Left renal cortex interstitium (tissue), 4 donors: ENCODE data around the gene CSTPP1. TPM values are rescaled to one million over a fixed set of nuclear protein-coding genes. Genes with fewer than 3 reads are reported as not detected.
"Not testable (repeated sequence)": the region's sequence is repeated elsewhere in the genome, so short reads cannot be mapped to it uniquely, and the experiment has no call there.

ENCODE experiments used
- DNase-seq, 4 donors: peaks; one replicate each; pipeline ENCODE4 v3.0.0-alpha.2; 2013; ENCODE audit warnings: low read depth in 4 of 4, low spot score in 2 of 4, missing footprints in 1 of 4
- polyA plus RNA-seq, 4 donors: library from polyadenylated mRNA; unstranded; fragments of 120-200 nt; gene quantifications; one replicate each; pipeline ENCODE4 v1.2.1, GENCODE V29; 2013; ENCODE audit not compliant: insufficient read length in 4 of 4

The CSTPP1 gene
- polyA plus RNA-seq, 4 donors = 54.3 to 60.4 (median 57.0) TPM

DNA sequence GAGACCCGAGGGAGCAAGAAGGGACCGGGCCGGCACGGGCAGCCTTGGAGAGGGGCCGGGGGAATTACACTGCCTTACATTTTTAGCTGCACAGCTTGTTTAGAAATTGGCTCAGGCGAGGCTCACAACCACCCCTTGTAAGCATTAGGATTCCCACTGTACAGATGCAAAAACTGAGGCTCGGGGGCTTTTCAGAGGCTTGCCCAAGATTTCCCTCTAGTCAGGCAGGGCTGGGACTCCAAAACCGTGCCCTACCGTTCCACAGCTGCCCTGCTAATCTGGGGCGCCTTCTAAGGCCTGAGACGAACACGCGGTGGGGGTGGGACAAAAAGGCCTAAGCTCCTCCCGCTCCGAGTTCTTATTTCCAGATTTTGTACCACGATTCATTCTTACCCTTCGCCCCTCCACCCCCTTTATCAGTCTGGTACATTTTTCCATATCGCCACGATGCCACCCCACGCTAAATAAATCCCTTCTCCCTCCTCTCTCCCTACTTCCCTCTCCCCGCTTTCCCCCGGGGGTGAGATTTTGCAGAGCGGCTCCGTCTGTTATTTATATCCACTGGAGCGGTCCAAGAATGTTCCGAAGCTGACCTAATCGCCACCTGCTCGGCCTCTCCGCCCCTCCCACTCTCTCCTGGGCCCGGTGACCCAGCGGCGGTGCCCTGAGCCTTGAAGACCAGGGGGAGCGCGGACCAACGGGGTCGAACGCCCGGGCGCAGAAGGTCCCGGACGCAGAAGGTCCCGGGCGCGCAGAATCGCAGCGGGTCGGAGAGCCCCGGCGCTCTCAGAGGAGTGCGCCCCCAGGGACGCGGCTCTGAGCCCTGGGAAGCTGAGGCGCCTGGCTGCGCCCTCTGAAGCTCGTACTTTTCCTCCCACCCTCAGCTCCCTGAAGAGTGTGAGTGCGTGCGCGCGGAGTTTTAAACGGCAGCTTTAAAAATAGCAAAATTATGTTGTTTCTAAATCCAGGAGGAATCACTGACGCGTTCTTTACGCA, 250.4 kb downstream of the CSTPP1 start:
- DNase-seq = peak in 3 of 4 donors; percentile 17 to 34 (median 26)

- DNase-seq = no peak
These were observed 251.2 kb downstream of the CSTPP1 start for GRCh38 chr11:47187723-47188122.

GRCh38 chr11:47188259-47188658, 251.7 kb downstream of the CSTPP1 start:
- DNase-seq = peak in 2 of 4 donors; percentile 21 to 27

- DNase-seq = no peak
These were observed 252.7 kb downstream of the CSTPP1 start for GRCh38 chr11:47189100-47189834.

DNA sequence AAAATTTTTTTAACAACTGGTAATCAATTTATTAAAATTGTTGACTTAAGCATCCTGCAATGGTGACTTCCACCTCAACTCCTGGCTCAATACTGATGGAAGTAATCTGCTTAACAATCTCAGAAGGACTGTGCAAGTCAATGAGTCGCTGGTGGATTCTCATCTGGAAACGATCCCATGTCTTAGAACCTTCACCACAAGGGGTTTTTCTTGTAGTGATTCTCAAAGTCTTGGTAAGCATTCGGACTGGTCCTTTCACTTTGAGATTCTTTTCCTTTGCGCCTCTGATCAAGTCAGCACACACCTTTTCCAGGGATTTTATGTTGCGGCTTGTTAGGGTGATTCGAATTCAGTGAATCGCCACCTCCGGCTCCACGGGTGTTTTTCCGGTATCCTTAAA, 254.6 kb downstream of the CSTPP1 start:
- DNase-seq = not testable (repeated sequence)

GRCh38 chr11:47192111-47192510, 255.6 kb downstream of the CSTPP1 start:
- DNase-seq = no peak

- DNase-seq = not testable (repeated sequence)
These were observed 261.6 kb downstream of the CSTPP1 start for GRCh38 chr11:47198161-47198560.

DNA sequence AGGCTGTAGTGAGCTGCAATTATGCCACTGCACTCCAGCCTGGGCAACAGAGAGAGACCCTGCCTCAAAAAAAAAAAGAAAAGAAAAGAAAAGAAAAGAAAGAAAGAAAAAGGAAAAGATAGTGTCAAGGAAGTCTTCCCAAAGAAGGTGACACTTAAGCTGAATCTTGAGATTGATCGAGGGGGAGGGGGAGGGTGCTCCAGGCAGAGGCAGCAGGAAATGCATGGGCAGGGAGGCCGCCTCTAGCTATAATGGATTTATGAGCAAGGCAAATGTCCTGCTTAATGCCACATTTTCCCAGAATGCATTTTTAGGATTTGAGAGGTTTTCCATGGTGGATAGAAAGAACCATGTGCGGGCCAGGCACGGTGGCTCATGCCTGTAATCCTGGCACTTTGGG, 264.5 kb downstream of the CSTPP1 start:
- DNase-seq = no peak

GRCh38 chr11:47202576-47202975, 266.0 kb downstream of the CSTPP1 start:
- DNase-seq = no peak

- no peak for DNase-seq
These were observed 268.1 kb downstream of the CSTPP1 start for GRCh38 chr11:47204637-47204989.

GRCh38 chr11:47206577-47206976, 270.0 kb downstream of the CSTPP1 start:
- DNase-seq = not testable (repeated sequence)

DNA sequence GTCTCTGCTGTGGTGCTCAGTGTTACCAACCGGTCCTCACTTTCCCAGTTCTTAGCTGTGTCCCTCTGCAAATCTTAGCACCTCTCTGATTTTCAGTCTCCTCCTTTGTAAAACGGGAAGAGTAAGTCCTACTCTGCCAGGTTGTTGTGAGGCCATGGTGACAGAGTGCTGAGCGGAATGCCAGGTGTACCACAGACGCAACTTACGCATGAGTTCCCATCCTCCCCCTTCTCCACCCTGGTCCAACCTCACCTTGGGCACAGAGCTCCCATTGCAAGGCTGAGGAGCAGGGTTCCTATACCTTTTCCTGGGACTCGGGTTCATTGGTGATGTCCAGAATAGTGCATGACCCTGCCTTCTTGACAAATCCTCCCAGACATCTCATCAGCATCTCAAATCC, 270.9 kb downstream of the CSTPP1 start:
- DNase-seq = no peak

DNA sequence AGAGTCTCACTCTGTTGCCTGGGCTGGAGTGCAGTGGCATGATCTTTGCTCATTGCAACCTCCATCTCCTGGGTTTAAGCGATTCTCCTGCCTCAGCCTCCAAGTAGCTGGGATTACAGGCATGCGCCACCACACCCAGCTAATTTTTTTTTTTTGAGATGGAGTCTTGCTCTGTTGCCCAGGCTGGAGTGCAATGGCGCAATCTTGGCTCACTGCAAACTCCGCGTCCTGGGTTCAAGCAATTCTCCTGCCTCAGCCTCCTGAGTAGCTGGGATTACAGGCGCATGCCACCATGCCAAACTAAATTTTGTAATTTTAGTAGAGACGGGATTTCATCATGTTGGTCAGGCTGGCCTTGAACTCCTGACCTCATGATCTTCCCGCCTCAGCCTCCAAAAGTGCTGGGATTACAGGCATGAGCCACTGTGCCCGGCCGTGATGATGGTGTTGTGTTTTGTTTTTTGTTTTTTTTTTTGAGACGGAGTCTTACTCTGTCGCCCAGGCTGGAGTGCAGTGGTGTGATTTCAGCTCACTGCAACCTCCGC, 271.5 kb downstream of the CSTPP1 start:
- not testable (repeated sequence) for DNase-seq

- no peak for DNase-seq
These were observed 272.1 kb downstream of the CSTPP1 start for GRCh38 chr11:47208628-47209027.

Other genes with a start within 250 kb of the CSTPP1 start
- gene ARHGAP1, start 236.1 kb upstream of the CSTPP1 start, polyA plus RNA-seq = 10 to 100 TPM; 46.0 to 62.3 (median 56.8) TPM
- 10 to 100 TPM in 2 of 4 donors, 1 to 10 TPM in 2; 7.6 to 13.6 (median 11.5) TPM for gene ZNF408, start 235.7 kb upstream of the CSTPP1 start, polyA plus RNA-seq
- gene F2, start 217.5 kb upstream of the CSTPP1 start, polyA plus RNA-seq = 1 to 10 TPM in 1 of 4 donors, under 1 TPM in 3; 0.11 to 4.0 (median 0.33) TPM
- gene CKAP5, start 90.5 kb upstream of the CSTPP1 start, polyA plus RNA-seq = 100 to 1,000 TPM in 1 of 4 donors, 10 to 100 TPM in 3; 87.7 to 104 (median 94.5) TPM
- 10 to 100 TPM; 23.6 to 31.3 (median 28.6) TPM for gene LRP4, start 18.2 kb upstream of the CSTPP1 start, polyA plus RNA-seq
- 10 to 100 TPM; 79.5 to 95.9 (median 87.1) TPM for gene ARFGAP2, start 240.1 kb downstream of the CSTPP1 start, polyA plus RNA-seq
- gene PACSIN3, start 249.7 kb downstream of the CSTPP1 start, polyA plus RNA-seq = 10 to 100 TPM; 31.9 to 39.7 (median 34.5) TPM